ENCODE results near the gene SSNA1. TPM values are rescaled to one million over a fixed set of nuclear protein-coding genes. Genes with fewer than 3 reads are reported as not detected.

The SSNA1 gene
- total RNA-seq, 1 donor from 2014 or later, result 57.6 TPM

DNA sequence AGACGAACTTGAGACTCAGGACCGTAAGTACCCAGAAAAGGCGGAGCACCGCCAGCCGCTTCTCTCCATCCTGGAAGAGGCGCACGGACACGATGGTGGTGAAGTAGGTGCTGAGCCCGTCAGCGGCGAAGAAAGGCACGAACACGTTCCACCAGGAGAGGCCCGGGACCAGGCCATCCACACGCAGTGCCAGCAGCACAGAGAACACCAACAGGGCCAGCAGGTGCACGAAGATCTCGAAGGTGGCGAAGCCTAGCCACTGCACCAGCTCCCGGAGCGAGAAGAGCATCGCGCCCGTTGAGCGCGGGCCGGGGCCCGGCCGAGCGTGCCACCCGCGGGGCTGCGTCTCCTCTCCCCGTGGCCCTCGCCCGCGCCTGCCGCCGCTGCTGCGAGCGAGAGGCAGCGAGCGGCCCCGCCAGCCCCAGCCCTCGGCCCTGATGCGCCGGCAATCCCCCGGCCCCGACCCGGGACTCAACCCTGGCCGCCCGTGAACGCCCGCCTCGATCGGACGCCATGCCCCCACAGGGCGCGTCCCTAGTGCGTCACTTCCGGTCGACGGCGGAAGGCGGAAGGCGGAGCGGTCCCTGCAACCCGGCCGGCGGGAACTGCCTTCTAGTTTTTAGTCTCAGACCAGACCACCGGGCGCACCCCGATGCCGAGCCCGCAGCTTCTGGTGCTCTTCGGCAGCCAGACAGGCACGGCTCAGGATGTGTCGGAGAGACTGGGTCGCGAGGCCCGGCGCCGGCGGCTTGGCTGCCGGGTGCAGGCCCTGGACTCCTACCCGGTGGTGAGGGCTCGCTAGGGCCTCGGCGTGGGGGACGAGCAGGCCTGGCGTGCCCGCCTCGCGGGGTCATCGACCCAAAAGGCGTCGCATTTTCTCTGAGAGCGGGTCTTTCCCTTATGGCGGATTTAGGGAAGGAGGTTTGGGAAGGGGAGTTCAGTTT lies 16.9 kb downstream of the SSNA1 start, which contains the start of the genes NDOR1 and TMEM203:
Gene NDOR1, plus strand, starts transcription at position 575 of the 944 bp plus-strand sequence. Its CDS starts 78 bp downstream, at position 653.
Gene TMEM203, minus strand, starts transcription at position 523 of the 944 bp plus-strand sequence. Its CDS starts 234 bp downstream, at position 289.
- intact Hi-C loops (cut with DNase I), result no loop called here
- H3K36me3 ChIP-seq, result peaks cover 8% of the 10 kb centered on the region
- peak; percentile 76 to 83 for ATAC-seq
- H3K27me3 ChIP-seq (ENCODE audit: low read depth), result no peaks in the 10 kb centered on the region
- H3K4me3 ChIP-seq, result peak within 1 kb of the TSS; percentile 100
- H3K27ac ChIP-seq, result peak within 1 kb of the TSS; percentile 95
- peak; percentile 94 for DNase-seq
- H3K4me1 ChIP-seq, result peaks cover 35% of the 10 kb centered on the region
- TF ChIP-seq, protein P1, sequence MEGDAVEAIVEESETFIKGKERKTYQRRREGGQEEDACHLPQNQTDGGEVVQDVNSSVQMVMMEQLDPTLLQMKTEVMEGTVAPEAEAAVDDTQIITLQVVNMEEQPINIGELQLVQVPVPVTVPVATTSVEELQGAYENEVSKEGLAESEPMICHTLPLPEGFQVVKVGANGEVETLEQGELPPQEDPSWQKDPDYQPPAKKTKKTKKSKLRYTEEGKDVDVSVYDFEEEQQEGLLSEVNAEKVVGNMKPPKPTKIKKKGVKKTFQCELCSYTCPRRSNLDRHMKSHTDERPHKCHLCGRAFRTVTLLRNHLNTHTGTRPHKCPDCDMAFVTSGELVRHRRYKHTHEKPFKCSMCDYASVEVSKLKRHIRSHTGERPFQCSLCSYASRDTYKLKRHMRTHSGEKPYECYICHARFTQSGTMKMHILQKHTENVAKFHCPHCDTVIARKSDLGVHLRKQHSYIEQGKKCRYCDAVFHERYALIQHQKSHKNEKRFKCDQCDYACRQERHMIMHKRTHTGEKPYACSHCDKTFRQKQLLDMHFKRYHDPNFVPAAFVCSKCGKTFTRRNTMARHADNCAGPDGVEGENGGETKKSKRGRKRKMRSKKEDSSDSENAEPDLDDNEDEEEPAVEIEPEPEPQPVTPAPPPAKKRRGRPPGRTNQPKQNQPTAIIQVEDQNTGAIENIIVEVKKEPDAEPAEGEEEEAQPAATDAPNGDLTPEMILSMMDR (IDR thresholded peaks at IDR 0.05), result no peak
- no peaks in the 10 kb centered on the region for H3K9me3 ChIP-seq

GRCh38 chr9:137206602-137207001 lies 18.1 kb downstream of the SSNA1 start:
- intact Hi-C loops (cut with DNase I), result no loop called here
- no peak for ATAC-seq
- TF ChIP-seq, protein P1 (IDR thresholded peaks at IDR 0.05), result no peak
- Histone ChIP-seq H3K4me3 (peak overlapping the region; percentile 100), H3K9me3 (no peaks in the 10 kb centered on the region), H3K36me3 (peaks cover 8% of the 10 kb centered on the region), H3K27ac (no peak overlapping the region), H3K27me3 (ENCODE audit: low read depth) (no peaks in the 10 kb centered on the region), H3K4me1 (peaks cover 31% of the 10 kb centered on the region)
- DNase-seq, result no peak

GRCh38 chr9:137211532-137211931 lies 23.1 kb downstream of the SSNA1 start:
- no peak for ATAC-seq
- Histone ChIP-seq H3K36me3 (peaks cover 23% of the 10 kb centered on the region), H3K27me3 (ENCODE audit: low read depth) (no peaks in the 10 kb centered on the region), H3K27ac (no peak overlapping the region), H3K4me3 (no peak overlapping the region), H3K9me3 (no peaks in the 10 kb centered on the region), H3K4me1 (peaks cover 7% of the 10 kb centered on the region)
- no peak for DNase-seq
- intact Hi-C loops (cut with DNase I), result no loop called here
- TF ChIP-seq, protein P1 (IDR thresholded peaks at IDR 0.05), result no peak

- Histone ChIP-seq H3K27ac (no peak overlapping the region), H3K36me3 (peaks cover 24% of the 10 kb centered on the region), H3K9me3 (no peaks in the 10 kb centered on the region), H3K4me3 (no peak overlapping the region), H3K4me1 (peaks cover 7% of the 10 kb centered on the region), H3K27me3 (ENCODE audit: low read depth) (no peaks in the 10 kb centered on the region)
- intact Hi-C loops (cut with DNase I), result no loop called here
- TF ChIP-seq, protein P1 (IDR thresholded peaks at IDR 0.05), result no peak
- ATAC-seq (no peak), DNase-seq (no peak)
These were observed 24.0 kb downstream of the SSNA1 start for GRCh38 chr9:137212520-137212919.

GRCh38 chr9:137213160-137214060 lies 24.9 kb downstream of the SSNA1 start:
- Histone ChIP-seq H3K27ac (no peak overlapping the region), H3K9me3 (no peaks in the 10 kb centered on the region), H3K4me1 (peaks cover 16% of the 10 kb centered on the region), H3K4me3 (no peak overlapping the region), H3K36me3 (peaks cover 24% of the 10 kb centered on the region), H3K27me3 (ENCODE audit: low read depth) (no peaks in the 10 kb centered on the region)
- TF ChIP-seq, protein P1 (IDR thresholded peaks at IDR 0.05), result no peak
- ATAC-seq, result no peak
- intact Hi-C loops (cut with DNase I), result no loop called here
- no peak for DNase-seq

Measured in lower lobe of right lung (tissue), 2 donors.